Caco-2 (cell line): Measurements from ENCODE around the gene CRYGN. TPM values are rescaled to one million over a fixed set of nuclear protein-coding genes. Genes with fewer than 3 reads are reported as not detected.

ENCODE experiments used
- BruUV-seq: library from RNA; stranded (reverse); fragments of 400-500 nt; replicated peaks from 2 replicates; lab custom pipeline; 2021; lab: Mats Ljungman, UMichigan
- CTCF ChIA-PET: fragments of 300-600 bp; sonication (Branson Sonifier 250); formaldehyde crosslinking; loops from one replicate; lab custom pipeline; 2022; ENCODE audit warnings: antibody characterized with exemption; lab: Charles Lee
- POLR2A ChIA-PET: fragments of 300-600 bp; sonication (Branson Sonifier 250); formaldehyde crosslinking; loops from one replicate; lab custom pipeline; 2022; ENCODE audit warnings: antibody characterized with exemption; lab: Charles Lee
- DNase-seq, 2 experiments: peaks; one replicate each; pipeline versions ENCODE4 v3.0.0 to v3.0.0-alpha.2; 2020 to 2022
- H3K27me3 ChIP-seq: replicated peaks from 2 replicates; pipeline ENCODE4 v1.6.0; 2011; ENCODE audit warnings: low read length; ENCODE audit not compliant: control insufficient read depth, insufficient read depth
- H3K36me3 ChIP-seq: 2 replicates; pipeline ENCODE4 v1.5.1; 2011; ENCODE audit warnings: low read length; ENCODE audit not compliant: control insufficient read depth, insufficient read depth
- H3K4me1 ChIP-seq: fragments of 250-450 bp; sonication (Bioruptor Pico); 2 replicates; pipeline ENCODE4 v1.5.1; 2020; ENCODE audit warnings: mild to moderate bottlenecking
- H3K4me3 ChIP-seq: 2 replicates; pipeline ENCODE4 v1.5.1; 2011; ENCODE audit warnings: low read depth, mild to moderate bottlenecking, control low read depth, low read length
- H3K9me3 ChIP-seq: fragments of 250-450 bp; sonication (Bioruptor Pico); 2 replicates; pipeline ENCODE4 v1.5.1; 2020; ENCODE audit warnings: mild to moderate bottlenecking, moderate library complexity
- H3K27ac Mint-ChIP-seq: one replicate; pipeline ENCODE4 v1.8.0; 2022; ENCODE audit warnings: mixed read lengths; ENCODE audit not compliant: unreplicated experiment
- H3K27me3 Mint-ChIP-seq: one replicate; pipeline ENCODE4 v1.8.0; 2022; ENCODE audit warnings: mixed read lengths; ENCODE audit not compliant: insufficient read depth, unreplicated experiment
- H3K36me3 Mint-ChIP-seq: one replicate; pipeline ENCODE4 v1.8.0; 2022; ENCODE audit warnings: mild to moderate bottlenecking, mixed read lengths; ENCODE audit not compliant: insufficient read depth, unreplicated experiment
- H3K4me1 Mint-ChIP-seq: one replicate; pipeline ENCODE4 v1.8.0; 2022; ENCODE audit warnings: low read depth, mixed read lengths; ENCODE audit not compliant: unreplicated experiment
- H3K4me3 Mint-ChIP-seq: one replicate; pipeline ENCODE4 v1.8.0; 2022; ENCODE audit warnings: mild to moderate bottlenecking, moderate library complexity, mixed read lengths; ENCODE audit not compliant: unreplicated experiment
- H3K9me3 Mint-ChIP-seq: one replicate; pipeline ENCODE4 v1.8.0; 2022; ENCODE audit warnings: mixed read lengths; ENCODE audit not compliant: unreplicated experiment
- intact Hi-C: fragments of 100-400 bp; cut with micrococcal nuclease; formaldehyde crosslinking; loops from one replicate; pipeline ENCODE4 v1.10.0; 2022; ENCODE audit not compliant: unreplicated experiment
- total RNA-seq: library from RNA; stranded (reverse); gene quantifications from 2 replicates; pipeline ENCODE4 v1.2.3, GENCODE V29; 2022
- TF ChIP-seq, protein P1 (sequence below), 2 experiments: fragments of 200-600 bp in 1 of 2; IDR thresholded peaks; 1 replicate in 1 of 2; 2 replicates in 1 of 2; pipeline versions ENCODE4 v1.5.1 to v1.8.0; 2011 to 2022; ENCODE audit warnings: antibody characterized with exemption in 1 of 2, control low read depth in 1 of 2, inconsistent platforms in 1 of 2, low read depth in 1 of 2, low read length in 1 of 2, mild to moderate bottlenecking in 1 of 2, moderate library complexity in 1 of 2; ENCODE audit not compliant: insufficient read depth in 1 of 2, severe bottlenecking in 1 of 2, unreplicated experiment in 1 of 2

The CRYGN gene
- total RNA-seq, 1 experiment from 2014 or later, result not detected

DNA sequence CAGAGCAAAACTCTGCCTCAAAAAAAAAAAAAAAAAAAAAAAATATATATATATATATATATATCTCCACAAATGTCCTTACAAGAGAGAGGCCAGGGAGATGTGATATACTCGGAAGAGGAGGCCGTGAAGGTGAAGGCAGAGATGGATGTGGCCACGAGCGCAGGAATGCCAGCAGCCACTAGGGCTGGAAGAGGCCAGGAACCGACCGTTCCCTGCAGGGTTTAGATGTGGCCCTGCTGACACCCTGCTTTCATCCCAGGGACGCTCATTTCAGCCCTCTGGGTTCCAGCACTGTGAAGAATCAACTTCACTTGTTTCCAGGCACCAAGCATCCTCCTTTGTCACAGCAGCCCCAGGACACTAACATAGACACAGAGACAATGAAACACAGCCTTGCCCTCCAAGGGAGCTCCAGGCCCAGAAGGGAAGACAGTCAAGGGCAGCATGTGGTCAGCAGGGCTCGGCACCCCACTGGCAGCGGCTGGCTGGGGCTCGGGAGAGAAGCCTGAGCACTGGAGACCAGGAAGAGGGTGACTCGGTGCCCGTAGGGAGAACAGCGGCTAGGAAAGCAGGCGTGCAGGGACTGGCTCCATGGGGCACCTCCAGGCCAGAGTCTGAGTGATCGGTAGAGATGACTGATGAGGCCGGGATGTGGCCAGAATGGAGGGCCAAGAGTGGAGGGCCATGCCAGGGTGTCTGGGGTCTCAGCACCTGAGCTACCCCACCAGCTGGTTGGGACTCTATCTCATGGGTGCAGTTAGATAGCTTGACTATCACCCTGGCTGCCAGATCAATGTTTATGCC is 37.7 kb downstream of the CRYGN start:
- ChIA-PET CTCF (no interaction called here), POLR2A (no interaction called here)
- TF ChIP-seq, protein P1, sequence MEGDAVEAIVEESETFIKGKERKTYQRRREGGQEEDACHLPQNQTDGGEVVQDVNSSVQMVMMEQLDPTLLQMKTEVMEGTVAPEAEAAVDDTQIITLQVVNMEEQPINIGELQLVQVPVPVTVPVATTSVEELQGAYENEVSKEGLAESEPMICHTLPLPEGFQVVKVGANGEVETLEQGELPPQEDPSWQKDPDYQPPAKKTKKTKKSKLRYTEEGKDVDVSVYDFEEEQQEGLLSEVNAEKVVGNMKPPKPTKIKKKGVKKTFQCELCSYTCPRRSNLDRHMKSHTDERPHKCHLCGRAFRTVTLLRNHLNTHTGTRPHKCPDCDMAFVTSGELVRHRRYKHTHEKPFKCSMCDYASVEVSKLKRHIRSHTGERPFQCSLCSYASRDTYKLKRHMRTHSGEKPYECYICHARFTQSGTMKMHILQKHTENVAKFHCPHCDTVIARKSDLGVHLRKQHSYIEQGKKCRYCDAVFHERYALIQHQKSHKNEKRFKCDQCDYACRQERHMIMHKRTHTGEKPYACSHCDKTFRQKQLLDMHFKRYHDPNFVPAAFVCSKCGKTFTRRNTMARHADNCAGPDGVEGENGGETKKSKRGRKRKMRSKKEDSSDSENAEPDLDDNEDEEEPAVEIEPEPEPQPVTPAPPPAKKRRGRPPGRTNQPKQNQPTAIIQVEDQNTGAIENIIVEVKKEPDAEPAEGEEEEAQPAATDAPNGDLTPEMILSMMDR (IDR thresholded peaks at IDR 0.05; ENCODE audit: insufficient read depth in 1 of 2, low read depth in 1 of 2, low read length in 1 of 2, severe bottlenecking in 1 of 2, unreplicated experiment in 1 of 2), result no peak
- no peak for DNase-seq
- Histone ChIP-seq H3K4me1 (no peaks in the 10 kb centered on the region), H3K4me3 (no peak overlapping the region), H3K36me3 (no peaks in the 10 kb centered on the region), H3K27me3 (no peaks in the 10 kb centered on the region), H3K9me3 (no peaks in the 10 kb centered on the region)
- no peaks in the 10 kb centered on the region for H3K4me1 Mint-ChIP-seq
- no peaks in the 10 kb centered on the region for H3K27me3 Mint-ChIP-seq
- intact Hi-C loops, result no loop called here
- H3K27ac Mint-ChIP-seq, result no peak overlapping the region
- no peak overlapping the region for H3K4me3 Mint-ChIP-seq
- BruUV-seq, result no TSS peak
- H3K9me3 Mint-ChIP-seq, result no peaks in the 10 kb centered on the region
- H3K36me3 Mint-ChIP-seq, result no peaks in the 10 kb centered on the region

DNA sequence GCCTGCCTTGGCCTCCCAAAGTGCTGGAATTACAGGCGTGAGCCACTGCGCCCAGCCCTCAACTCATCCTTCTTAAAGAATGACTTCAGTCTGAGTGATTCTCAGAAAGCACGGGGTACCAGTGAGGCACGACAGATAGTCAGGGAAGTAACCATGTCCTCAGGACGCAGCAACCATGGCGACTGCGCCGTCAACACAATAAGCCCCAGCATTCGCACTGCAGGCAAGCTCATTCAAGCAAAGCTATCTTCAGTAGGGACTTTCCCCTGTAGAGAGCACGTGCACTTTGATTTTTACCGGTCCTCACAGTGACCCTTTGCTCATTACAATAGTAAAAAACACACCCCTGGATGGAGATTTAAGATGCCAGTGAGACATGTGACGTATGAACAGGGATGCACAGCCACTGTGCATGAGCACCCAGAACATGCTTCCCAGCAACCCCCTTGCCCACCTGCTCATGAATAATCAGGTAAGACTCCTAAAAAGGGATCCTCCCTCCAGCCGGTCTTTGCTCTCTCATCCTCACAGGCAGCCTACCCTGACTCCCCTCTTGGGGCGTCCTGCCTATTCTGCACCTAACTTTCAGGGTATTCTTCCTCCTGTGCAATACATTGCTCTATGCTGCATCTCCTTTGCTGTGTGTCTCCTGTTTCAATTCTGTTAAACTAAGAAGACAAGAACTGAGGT is 39.2 kb downstream of the CRYGN start:
- no peaks in the 10 kb centered on the region for H3K9me3 Mint-ChIP-seq
- no peaks in the 10 kb centered on the region for H3K36me3 Mint-ChIP-seq
- intact Hi-C loops, result no loop called here
- TF ChIP-seq, protein P1 (IDR thresholded peaks at IDR 0.05; ENCODE audit: insufficient read depth in 1 of 2, low read depth in 1 of 2, low read length in 1 of 2, severe bottlenecking in 1 of 2, unreplicated experiment in 1 of 2), result no peak
- H3K4me1 Mint-ChIP-seq, result no peaks in the 10 kb centered on the region
- Histone ChIP-seq H3K4me1 (no peaks in the 10 kb centered on the region), H3K36me3 (no peaks in the 10 kb centered on the region), H3K9me3 (no peaks in the 10 kb centered on the region), H3K4me3 (no peak overlapping the region), H3K27me3 (no peaks in the 10 kb centered on the region)
- H3K27ac Mint-ChIP-seq, result no peak overlapping the region
- ChIA-PET POLR2A (no interaction called here), CTCF (no interaction called here)
- DNase-seq, result no peak
- H3K27me3 Mint-ChIP-seq, result no peaks in the 10 kb centered on the region
- no peak overlapping the region for H3K4me3 Mint-ChIP-seq
- BruUV-seq, result no TSS peak

DNA sequence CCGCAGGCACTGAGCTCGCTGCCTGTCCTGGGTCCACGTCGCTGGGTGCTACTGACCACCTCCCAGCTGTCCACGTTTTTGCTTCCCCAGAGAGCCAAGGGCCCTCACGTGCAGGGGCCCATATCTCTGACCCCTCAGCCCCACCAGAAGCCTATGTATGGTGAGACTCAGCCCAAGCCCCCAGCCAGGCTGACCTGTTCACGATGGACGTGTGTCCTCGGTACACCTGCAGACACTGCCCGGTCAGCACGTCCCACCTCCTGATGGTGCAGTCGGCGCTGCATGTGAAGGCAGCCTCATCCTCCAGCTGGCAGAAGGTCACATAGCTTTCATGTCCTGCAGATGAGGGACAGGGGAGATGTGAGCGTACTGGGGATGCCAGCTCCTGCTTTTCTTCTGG is 40.0 kb downstream of the CRYGN start:
- Histone ChIP-seq H3K9me3 (no peaks in the 10 kb centered on the region), H3K4me3 (no peak overlapping the region), H3K36me3 (no peaks in the 10 kb centered on the region), H3K27me3 (no peaks in the 10 kb centered on the region), H3K4me1 (no peaks in the 10 kb centered on the region)
- ChIA-PET CTCF (no interaction called here), POLR2A (no interaction called here)
- DNase-seq, result no peak
- H3K9me3 Mint-ChIP-seq, result no peaks in the 10 kb centered on the region
- H3K4me3 Mint-ChIP-seq, result no peak overlapping the region
- H3K36me3 Mint-ChIP-seq, result no peaks in the 10 kb centered on the region
- no peaks in the 10 kb centered on the region for H3K4me1 Mint-ChIP-seq
- intact Hi-C loops, result no loop called here
- TF ChIP-seq, protein P1 (IDR thresholded peaks at IDR 0.05; ENCODE audit: insufficient read depth in 1 of 2, low read depth in 1 of 2, low read length in 1 of 2, severe bottlenecking in 1 of 2, unreplicated experiment in 1 of 2), result no peak
- no TSS peak for BruUV-seq
- no peak overlapping the region for H3K27ac Mint-ChIP-seq
- no peaks in the 10 kb centered on the region for H3K27me3 Mint-ChIP-seq
